ENCODE measurements around the gene C1orf115. TPM values are rescaled to one million over a fixed set of nuclear protein-coding genes. Genes with fewer than 3 reads are reported as not detected.
"Not testable (repeated sequence)": the region's sequence is repeated elsewhere in the genome, so short reads cannot be mapped to it uniquely, and the experiment has no call there.

The C1orf115 gene
- total and polyA plus RNA-seq, 7 donors: 3.8 to 8.9 (median 4.9) TPM

GRCh38 chr1:220733086-220733601 lies 43.0 kb downstream of the C1orf115 start:
- DNase-seq (peak; percentile 70 to 86), ATAC-seq (peak; percentile 87 to 99 (median 94))
- Histone ChIP-seq H3K4me1 (no peaks in the 10 kb centered on the region), H3K27ac (peak overlapping the region; percentile 3), H3K27me3 (ENCODE audit: insufficient read depth in 3 of 3, low read length in 2 of 3) (no peaks in the 10 kb centered on the region), H3K36me3 (ENCODE audit: insufficient read depth in 1 of 2, low read depth in 1 of 2) (no peaks in the 10 kb centered on the region), H3K9me3 (no peaks in the 10 kb centered on the region), H3K4me3 (peak overlapping the region; percentile 35)
- TF ChIP-seq CTCF (IDR thresholded peaks at IDR 0.05): peak; percentile 75
- WGBS, 3 donors: 5 to 8% (median 6%) methylated on average over 15 of the region's 15 CpGs
- intact Hi-C loops (cut with DNase I): loop anchor here (2.0 to 5.0 kb wide), 3 partner anchors 41 to 441 kb away; partner anchors contain the start of gene C1orf115 (in 2 of the 2)

DNA sequence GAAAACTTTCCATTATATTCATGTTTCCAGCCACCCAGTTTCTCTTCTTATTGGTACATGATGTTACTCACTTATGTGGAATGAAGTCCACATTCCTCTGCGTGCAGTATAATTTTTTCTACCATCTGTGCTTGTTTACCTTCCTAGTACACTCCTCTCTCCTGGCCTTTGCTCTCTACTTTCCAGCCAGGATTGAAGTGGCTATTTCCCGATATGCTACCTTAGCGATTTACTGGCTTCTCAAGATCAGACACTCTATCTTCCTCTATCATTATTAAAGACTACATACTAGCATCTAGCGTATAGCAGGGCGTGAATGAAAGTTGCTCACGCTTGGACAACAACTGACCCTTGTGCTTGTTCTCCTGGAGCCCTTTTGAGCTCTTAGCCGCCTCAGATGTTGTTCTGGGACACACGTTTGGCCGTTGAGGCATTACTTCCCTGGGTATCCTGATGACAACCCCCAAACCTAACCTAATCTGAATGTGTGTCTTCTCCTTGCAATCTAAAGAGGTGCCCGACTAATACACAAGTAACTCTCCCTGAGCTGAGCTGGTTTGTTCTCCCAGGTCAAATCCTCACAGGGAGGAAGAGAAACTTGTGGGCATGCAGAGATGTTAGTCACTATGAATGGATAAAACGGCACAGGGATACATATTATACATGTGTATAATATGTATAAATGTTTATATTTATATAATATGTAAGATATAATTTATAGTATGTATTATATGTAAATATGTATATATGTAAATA lies 44.6 kb downstream of the C1orf115 start:
- H3K4me1 ChIP-seq: no peaks in the 10 kb centered on the region
- no peaks in the 10 kb centered on the region for H3K36me3 ChIP-seq (ENCODE audit: insufficient read depth in 1 of 2, low read depth in 1 of 2)
- ATAC-seq: no peak
- 86 to 92% (median 89%) methylated on average over 11 of the region's 11 CpGs for WGBS, 3 donors
- no peak overlapping the region for H3K4me3 ChIP-seq
- intact Hi-C loops (cut with DNase I): loop anchor here (5.0 kb wide), 2 partner anchors 42 to 442 kb away; partner anchors contain the start of gene C1orf115 (in 1 of the 2)
- no peak for TF ChIP-seq CTCF (IDR thresholded peaks at IDR 0.05)
- H3K27me3 ChIP-seq (ENCODE audit: insufficient read depth in 3 of 3, low read length in 2 of 3): no peaks in the 10 kb centered on the region
- DNase-seq: no peak
- H3K9me3 ChIP-seq: no peaks in the 10 kb centered on the region
- no peak overlapping the region for H3K27ac ChIP-seq

DNA sequence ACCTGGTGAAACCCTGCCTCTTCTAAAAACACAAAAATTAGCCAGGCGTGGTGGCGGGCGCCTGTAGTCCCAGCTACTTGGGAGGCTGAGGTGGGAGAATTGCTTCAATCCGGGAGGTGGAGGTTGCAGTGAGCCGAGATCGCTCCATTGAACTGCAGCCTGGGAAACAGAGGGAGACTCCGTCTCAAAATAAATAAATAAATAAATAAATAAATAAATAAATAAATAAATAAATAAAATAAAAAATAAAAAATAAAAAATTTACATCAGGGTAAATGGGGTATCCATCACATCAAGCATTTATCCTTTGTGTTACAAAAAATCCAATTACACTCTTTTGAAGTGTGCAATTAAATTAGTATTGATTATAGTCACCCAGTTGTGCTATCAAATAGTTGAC lies 46.1 kb downstream of the C1orf115 start:
- H3K4me1 ChIP-seq; ATAC-seq; H3K27ac ChIP-seq; H3K4me3 ChIP-seq; H3K9me3 ChIP-seq; DNase-seq; intact Hi-C loops (cut with DNase I); H3K27me3 ChIP-seq (ENCODE audit: insufficient read depth in 3 of 3, low read length in 2 of 3); H3K36me3 ChIP-seq (ENCODE audit: insufficient read depth in 1 of 2, low read depth in 1 of 2): not testable (repeated sequence)
- WGBS, 3 donors: 98 to 100% (median 98%) methylated on average over 7 of the region's 7 CpGs

DNA sequence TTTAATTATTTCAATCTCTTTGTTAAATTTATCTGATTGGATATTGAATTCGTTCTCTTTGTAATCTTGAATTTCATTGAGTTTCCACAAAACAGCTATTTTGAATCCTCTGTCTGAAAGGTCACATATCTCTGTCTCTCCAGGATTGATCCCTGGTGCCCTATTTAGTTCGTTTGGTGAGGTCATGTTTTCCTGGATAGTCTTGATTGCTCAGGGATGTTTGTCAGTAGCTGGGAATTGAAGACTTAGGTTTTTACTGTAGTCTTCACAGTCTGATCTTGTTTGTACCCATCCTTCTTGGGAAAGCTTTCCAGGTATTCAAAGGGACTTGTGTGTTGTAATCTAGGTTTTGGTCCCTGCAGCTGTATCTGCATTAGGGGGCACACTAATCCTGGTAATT lies 51.2 kb downstream of the C1orf115 start:
- Histone ChIP-seq H3K27ac (no peak overlapping the region), H3K36me3 (ENCODE audit: insufficient read depth in 1 of 2, low read depth in 1 of 2) (no peaks in the 10 kb centered on the region), H3K27me3 (ENCODE audit: insufficient read depth in 3 of 3, low read length in 2 of 3) (peaks cover 0 to 3% (median 0%) of the 10 kb centered on the region in 3 donors), H3K9me3 (no peaks in the 10 kb centered on the region), H3K4me1 (no peaks in the 10 kb centered on the region), H3K4me3 (no peak overlapping the region)
- ATAC-seq (no peak), DNase-seq (no peak)
- no peak for TF ChIP-seq CTCF (IDR thresholded peaks at IDR 0.05)
- intact Hi-C loops (cut with DNase I): no loop called here
- 52 to 77% (median 60%) methylated on average over 2 of the region's 2 CpGs for WGBS, 3 donors

DNA sequence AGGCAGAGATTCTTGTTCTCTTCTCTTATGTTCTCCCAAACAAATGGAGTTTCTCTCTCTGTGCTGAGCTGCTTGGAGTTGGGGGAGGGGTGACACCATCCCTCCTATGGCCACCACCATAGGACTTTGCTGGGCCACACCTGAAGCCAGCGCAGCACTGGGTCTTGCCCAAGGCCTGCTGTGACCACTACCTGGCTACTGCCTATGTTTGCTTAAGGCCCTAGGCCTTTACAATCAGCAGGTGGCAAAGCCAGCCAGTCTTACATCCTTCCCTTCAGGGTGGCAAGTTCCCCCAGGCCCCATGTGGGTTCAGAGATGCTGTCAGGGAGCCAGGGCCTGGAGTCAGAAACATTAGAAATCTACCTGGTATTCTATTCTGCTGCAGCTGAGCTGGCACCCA lies 51.7 kb downstream of the C1orf115 start:
- TF ChIP-seq CTCF (IDR thresholded peaks at IDR 0.05): no peak
- intact Hi-C loops (cut with DNase I): no loop called here
- H3K4me1 ChIP-seq: no peaks in the 10 kb centered on the region
- DNase-seq (no peak), ATAC-seq (no peak)
- 100% methylated on average over 1 of the region's 1 CpG for WGBS, 3 donors
- H3K36me3 ChIP-seq (ENCODE audit: insufficient read depth in 1 of 2, low read depth in 1 of 2): no peaks in the 10 kb centered on the region
- H3K4me3 ChIP-seq: no peak overlapping the region
- no peak overlapping the region for H3K27ac ChIP-seq
- H3K27me3 ChIP-seq (ENCODE audit: insufficient read depth in 3 of 3, low read length in 2 of 3): peaks cover 0 to 3% (median 0%) of the 10 kb centered on the region in 3 donors
- no peaks in the 10 kb centered on the region for H3K9me3 ChIP-seq

All from psoas muscle (tissue), 8 donors.